Measurements from ENCODE around the gene SERPINB10. TPM values are rescaled to one million over a fixed set of nuclear protein-coding genes. Genes with fewer than 3 reads are reported as not detected.

Gene SERPINB10
- total RNA-seq, 1 experiment from 2014 or later, result not detected

DNA sequence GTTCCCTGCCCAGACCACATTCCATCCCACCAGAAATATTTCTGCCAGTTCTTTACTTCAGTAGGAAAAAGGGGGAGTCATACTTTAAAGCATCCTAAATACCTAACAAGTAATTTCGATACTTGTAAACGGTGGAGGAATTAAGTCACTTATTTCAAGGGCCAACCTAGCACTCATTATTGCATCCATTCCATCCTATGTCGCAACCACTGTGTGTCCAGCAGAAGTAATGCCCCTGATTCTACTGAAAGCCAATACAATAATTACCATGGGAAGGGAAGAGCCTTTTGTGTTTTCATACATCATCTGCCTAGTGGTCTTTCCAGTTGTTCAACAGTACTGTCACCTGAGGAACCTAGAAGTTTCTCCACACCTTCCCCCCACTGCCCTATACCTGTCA is 74.6 kb downstream of the SERPINB10 start:
- CTCF ChIA-PET, result interaction anchor here (0.8 kb wide), 1 partner anchor 12 kb away, joined by 3 read pairs; no protein-coding TSS in a partner anchor

More for the DNA sequence above, 74.6 kb downstream of the SERPINB10 start:
- Histone ChIP-seq H3K79me2 (ENCODE audit: insufficient read depth, low read length) (no peaks in the 10 kb centered on the region), H3K4me3 (replicated peaks in 1 of 2; ENCODE audit: low read depth in 1 of 2, low read length in 2 of 2) (no peak overlapping the region), H3K9ac (ENCODE audit: low read length) (no peak overlapping the region), H2AFZ (ENCODE audit: low read depth, low read length, poor library complexity, severe bottlenecking) (no peak overlapping the region), H3K9me2 (ENCODE audit: insufficient read depth) (no peaks in the 10 kb centered on the region), H4K20me1 (ENCODE audit: insufficient read depth) (no peaks in the 10 kb centered on the region), H3K4me2 (ENCODE audit: low read length) (no peak overlapping the region), H3K36me3 (ENCODE audit: control insufficient read depth in 1 of 2, insufficient read depth in 2 of 2, low read length in 2 of 2) (no peaks in the 10 kb centered on the region), H3K9me3 (ENCODE audit: control insufficient read depth in 1 of 2, insufficient read depth in 1 of 2, low read depth in 1 of 2, low read length in 2 of 2) (no peaks in the 10 kb centered on the region), H3K27ac (ENCODE audit: low read depth, low read length) (no peak overlapping the region), H3K4me1 (ENCODE audit: control insufficient read depth in 1 of 2, insufficient read depth in 2 of 2, low read length in 2 of 2) (peaks cover 0 to 6% of the 10 kb centered on the region in 2 experiments; a peak in 3 of 4 replicates), H3K27me3 (ENCODE audit: insufficient read depth, low read length) (no peaks in the 10 kb centered on the region)
- ChIA-PET POLR2A (no interaction called here), RAD21 (ENCODE audit: low non-redundant PET in 1 of 2, low total read pairs in 2 of 2, uncharacterized antibody in 2 of 2, unreplicated experiment in 2 of 2) (no interaction called here)
- ATAC-seq (no peak), DNase-seq (ENCODE audit: low read depth, low spot score) (no peak)
- TF ChIP-seq ZFX (IDR thresholded peaks at IDR 0.05) (no peak), EZH2phosphoT487 (IDR thresholded peaks at IDR 0.05; ENCODE audit: borderline replicate concordance) (no peak), FOSL1 (IDR thresholded peaks at IDR 0.05; ENCODE audit: low read depth) (no peak), POLR2A (IDR thresholded peaks at IDR 0.05; ENCODE audit: borderline replicate concordance, extremely low read depth, insufficient read depth, insufficient read length) (no peak), SRF (IDR thresholded peaks at IDR 0.05; ENCODE audit: low read depth) (no peak), EGR1 (IDR thresholded peaks at IDR 0.05; ENCODE audit: low read depth) (no peak), ZNF274 (IDR thresholded peaks at IDR 0.05; ENCODE audit: low read depth, low read length) (no peak)
- TF ChIP-seq, protein P1, sequence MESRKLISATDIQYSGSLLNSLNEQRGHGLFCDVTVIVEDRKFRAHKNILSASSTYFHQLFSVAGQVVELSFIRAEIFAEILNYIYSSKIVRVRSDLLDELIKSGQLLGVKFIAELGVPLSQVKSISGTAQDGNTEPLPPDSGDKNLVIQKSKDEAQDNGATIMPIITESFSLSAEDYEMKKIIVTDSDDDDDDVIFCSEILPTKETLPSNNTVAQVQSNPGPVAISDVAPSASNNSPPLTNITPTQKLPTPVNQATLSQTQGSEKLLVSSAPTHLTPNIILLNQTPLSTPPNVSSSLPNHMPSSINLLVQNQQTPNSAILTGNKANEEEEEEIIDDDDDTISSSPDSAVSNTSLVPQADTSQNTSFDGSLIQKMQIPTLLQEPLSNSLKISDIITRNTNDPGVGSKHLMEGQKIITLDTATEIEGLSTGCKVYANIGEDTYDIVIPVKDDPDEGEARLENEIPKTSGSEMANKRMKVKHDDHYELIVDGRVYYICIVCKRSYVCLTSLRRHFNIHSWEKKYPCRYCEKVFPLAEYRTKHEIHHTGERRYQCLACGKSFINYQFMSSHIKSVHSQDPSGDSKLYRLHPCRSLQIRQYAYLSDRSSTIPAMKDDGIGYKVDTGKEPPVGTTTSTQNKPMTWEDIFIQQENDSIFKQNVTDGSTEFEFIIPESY (IDR thresholded peaks at IDR 0.05; ENCODE audit: extremely low read depth, insufficient replicate concordance, low read length), result no peak
- TF ChIP-seq, protein P2, sequence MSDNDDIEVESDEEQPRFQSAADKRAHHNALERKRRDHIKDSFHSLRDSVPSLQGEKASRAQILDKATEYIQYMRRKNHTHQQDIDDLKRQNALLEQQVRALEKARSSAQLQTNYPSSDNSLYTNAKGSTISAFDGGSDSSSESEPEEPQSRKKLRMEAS (IDR thresholded peaks at IDR 0.05), result no peak
- TF ChIP-seq, protein P3, sequence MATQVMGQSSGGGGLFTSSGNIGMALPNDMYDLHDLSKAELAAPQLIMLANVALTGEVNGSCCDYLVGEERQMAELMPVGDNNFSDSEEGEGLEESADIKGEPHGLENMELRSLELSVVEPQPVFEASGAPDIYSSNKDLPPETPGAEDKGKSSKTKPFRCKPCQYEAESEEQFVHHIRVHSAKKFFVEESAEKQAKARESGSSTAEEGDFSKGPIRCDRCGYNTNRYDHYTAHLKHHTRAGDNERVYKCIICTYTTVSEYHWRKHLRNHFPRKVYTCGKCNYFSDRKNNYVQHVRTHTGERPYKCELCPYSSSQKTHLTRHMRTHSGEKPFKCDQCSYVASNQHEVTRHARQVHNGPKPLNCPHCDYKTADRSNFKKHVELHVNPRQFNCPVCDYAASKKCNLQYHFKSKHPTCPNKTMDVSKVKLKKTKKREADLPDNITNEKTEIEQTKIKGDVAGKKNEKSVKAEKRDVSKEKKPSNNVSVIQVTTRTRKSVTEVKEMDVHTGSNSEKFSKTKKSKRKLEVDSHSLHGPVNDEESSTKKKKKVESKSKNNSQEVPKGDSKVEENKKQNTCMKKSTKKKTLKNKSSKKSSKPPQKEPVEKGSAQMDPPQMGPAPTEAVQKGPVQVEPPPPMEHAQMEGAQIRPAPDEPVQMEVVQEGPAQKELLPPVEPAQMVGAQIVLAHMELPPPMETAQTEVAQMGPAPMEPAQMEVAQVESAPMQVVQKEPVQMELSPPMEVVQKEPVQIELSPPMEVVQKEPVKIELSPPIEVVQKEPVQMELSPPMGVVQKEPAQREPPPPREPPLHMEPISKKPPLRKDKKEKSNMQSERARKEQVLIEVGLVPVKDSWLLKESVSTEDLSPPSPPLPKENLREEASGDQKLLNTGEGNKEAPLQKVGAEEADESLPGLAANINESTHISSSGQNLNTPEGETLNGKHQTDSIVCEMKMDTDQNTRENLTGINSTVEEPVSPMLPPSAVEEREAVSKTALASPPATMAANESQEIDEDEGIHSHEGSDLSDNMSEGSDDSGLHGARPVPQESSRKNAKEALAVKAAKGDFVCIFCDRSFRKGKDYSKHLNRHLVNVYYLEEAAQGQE (IDR thresholded peaks at IDR 0.05; ENCODE audit: low read depth), result no peak
- intact Hi-C loops (cut with micrococcal nuclease), result no loop called here
- BruUV-seq (replicated peaks), result no TSS peak

Other genes starting within 250 kb of the SERPINB10 start
- not detected for gene SERPINB3, start 246.1 kb upstream of the SERPINB10 start, total RNA-seq (2021; ENCODE audit: unreplicated experiment)
- not detected for gene SERPINB11, start 205.0 kb upstream of the SERPINB10 start, total RNA-seq (2021; ENCODE audit: unreplicated experiment)
- not detected for gene SERPINB7, start 132.5 kb upstream of the SERPINB10 start, total RNA-seq (2021; ENCODE audit: unreplicated experiment)
- gene SERPINB2, start 20.3 kb upstream of the SERPINB10 start, total RNA-seq (2021; ENCODE audit: unreplicated experiment), result not detected
- gene HMSD, start 41.3 kb downstream of the SERPINB10 start, total RNA-seq (2021; ENCODE audit: unreplicated experiment), result 5.3 TPM
- 5.9 TPM for gene SERPINB8, start 62.1 kb downstream of the SERPINB10 start, total RNA-seq (2021; ENCODE audit: unreplicated experiment)
- not detected for gene LINC00305, start 241.1 kb downstream of the SERPINB10 start, total RNA-seq (2021; ENCODE audit: unreplicated experiment)